ENCODE results near the gene ROR2.

Gene ROR2

GRCh38 chr9:91899219-91899563 is 50.8 kb downstream of the ROR2 start:
- no peak for DNase-seq

DNA sequence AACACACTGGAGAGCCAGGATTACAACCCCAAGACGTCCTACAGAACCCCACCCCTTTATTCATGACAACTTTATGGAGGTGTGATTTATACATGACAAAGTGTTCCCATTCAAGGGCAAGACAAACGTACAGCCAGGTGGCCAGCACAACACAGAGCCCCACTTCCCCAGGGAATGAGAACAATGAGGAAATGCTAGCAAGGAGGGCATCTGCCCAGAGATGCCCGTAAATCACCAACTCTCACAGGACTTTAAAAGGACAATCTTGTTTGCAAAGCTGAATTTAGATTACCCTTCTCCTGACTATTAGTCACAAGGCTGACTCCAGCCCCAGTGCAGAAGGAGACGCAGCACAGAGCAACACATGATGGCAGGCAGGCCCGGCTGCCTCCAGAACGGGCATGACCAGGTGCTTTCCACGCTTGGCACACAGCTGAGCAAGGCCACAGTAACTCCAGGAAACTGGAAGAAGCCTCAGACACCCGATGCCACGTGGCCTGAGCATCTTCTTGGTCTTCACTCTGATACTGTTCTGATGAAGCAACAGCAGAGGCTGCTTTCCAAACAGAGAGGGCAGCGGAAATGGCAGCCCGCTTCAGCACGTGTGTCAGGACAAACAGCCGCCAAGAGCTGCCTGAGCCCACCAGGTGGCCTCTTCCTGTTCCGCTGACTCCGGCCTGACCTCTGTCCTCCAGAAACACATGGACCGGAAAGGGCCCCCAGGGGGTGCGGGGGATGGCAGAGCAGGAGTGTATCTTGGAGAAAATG is 51.4 kb downstream of the ROR2 start:
- no peak for DNase-seq

DNA sequence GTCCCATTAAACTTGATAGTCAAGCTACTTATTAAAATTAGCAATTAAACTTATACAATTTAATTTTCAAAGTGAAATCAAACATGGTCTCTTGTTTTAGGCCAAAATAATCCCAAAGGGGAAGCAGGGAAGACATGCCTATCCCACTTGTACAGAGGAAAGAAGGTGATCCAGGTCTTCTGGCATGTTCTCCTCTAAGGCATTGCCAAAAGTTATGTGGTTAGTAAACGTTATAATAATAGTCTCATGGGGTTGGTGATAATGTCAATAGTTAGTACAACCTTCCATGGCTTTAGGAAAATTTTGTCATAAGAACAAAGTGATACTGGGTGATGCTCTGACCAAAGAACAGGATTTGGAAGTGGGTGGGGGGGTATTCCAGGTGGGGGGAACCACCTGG is 52.8 kb downstream of the ROR2 start:
- DNase-seq: no peak

DNA sequence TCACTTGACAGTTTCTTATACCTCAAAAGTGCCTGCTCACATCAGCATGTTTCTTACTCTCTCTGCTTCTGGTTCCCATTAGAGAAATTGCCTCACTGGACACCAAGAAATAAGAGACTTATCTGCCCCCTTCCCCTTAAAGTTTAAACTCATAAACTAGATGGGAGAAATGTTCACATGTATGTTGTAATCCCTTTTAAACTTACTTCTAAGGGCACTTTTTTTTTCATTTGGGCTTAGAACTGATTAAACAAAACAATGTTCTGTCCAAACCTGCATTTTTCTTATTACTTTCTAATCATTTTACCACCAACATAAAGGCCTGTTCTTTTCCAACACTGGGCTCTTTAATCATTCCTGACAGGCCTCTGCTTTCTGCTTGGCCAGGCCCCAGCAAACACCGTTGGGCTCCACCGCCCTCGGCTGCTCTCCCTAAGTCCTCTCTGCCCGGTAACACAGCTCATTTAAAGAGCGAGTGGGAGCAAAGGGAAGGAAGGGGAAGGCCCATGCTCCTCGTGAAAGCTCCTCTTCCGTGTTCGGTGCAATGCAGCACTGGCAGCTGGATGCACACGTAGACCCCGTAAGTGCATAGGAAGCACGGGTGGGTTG is 53.4 kb downstream of the ROR2 start:
- no peak for DNase-seq

DNA sequence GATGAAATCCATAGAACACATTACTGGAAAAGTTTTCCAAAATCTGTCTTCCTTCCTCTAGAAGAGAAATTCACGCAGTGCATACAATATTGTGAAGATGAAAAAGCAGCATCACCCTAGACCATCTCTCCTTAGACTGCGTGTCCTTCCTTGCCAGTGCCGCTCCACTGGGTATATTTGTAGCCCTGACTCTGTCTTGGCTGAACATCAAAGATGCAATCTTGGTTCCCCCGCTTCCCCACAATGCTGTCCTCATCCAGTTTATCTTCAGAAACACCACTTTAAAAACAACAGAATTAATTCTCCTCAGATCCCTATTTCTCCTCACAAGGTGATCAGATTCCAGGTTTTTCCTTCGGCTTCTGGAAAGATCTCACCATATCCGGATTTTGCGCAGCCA is 53.9 kb downstream of the ROR2 start:
- no peak for DNase-seq

DNA sequence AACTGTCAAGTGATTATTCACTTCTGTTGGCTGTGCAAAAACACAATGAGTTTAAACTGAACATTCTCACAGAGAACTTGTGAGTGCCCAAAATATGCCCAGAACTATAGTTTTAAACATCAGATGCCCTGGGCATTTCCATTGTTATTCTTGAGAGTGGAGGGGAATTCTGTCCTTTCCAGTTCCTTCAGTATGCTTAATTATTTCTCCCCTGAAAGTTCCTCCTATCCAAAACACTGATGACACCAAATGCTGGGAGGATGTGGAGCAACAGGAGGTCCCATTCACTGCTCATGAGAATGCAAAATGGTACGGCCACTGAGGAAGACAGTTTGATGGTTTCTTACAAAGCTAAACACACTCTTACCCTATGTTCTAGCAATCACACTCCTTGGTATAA is 55.5 kb downstream of the ROR2 start:
- DNase-seq: no peak

DNA sequence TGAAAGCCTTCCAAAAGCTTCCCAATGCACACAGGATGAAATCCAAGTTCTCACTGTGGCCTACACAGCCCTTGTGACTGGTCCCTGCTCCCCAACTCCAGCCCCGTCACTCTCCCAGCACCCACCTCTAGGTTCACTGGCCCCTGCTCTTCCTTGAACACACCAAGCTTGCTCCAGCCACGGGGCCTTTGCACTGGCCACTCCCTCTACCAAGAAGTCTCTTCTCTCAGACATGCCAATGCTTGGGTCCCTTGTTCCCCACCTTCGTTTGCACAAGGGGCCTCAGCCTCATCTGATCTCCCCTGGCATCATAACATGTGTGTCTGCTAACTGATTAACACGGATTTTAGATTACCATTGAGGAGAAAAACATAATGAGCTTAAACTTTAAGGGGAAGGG is 56.0 kb downstream of the ROR2 start:
- no peak for DNase-seq

DNA sequence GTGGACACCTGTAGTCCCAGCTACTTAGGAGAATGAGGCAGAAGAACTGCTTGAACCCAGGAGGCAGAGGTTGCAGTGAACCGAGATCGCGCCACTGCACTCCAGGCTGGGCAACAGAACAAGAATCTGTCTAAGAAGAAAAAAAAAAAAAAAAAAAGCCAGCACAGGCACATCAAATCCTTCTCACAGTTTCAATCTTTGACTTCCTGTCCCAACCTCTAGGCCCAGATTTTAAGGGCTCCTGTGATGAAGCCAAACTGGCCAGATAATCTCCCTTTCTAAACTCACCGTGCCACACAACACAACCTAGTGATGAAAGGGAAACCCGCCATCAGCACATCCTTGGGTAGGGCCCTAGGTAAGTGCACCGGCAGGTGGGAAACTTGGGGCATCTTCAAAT is 58.1 kb downstream of the ROR2 start:
- no peak for DNase-seq

DNA sequence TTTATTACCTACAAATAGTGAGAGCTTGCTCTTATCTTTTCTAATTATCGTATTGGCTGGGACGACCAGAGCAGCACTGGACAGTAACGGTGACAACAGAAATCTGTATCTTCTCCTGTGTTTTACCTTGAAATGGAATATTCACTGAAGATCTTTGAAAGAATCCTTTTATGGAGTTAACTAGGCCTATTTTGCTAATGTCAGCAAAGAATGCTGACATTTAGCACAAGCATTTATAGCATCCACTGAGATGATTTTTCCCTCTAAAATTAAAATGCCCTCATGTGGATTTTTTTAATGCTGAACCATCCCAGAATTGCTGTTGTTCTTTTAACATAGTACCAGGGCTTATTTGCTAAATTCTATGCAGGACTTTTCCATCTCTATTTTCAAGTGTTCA is 59.4 kb downstream of the ROR2 start:
- no peak for DNase-seq

DNA sequence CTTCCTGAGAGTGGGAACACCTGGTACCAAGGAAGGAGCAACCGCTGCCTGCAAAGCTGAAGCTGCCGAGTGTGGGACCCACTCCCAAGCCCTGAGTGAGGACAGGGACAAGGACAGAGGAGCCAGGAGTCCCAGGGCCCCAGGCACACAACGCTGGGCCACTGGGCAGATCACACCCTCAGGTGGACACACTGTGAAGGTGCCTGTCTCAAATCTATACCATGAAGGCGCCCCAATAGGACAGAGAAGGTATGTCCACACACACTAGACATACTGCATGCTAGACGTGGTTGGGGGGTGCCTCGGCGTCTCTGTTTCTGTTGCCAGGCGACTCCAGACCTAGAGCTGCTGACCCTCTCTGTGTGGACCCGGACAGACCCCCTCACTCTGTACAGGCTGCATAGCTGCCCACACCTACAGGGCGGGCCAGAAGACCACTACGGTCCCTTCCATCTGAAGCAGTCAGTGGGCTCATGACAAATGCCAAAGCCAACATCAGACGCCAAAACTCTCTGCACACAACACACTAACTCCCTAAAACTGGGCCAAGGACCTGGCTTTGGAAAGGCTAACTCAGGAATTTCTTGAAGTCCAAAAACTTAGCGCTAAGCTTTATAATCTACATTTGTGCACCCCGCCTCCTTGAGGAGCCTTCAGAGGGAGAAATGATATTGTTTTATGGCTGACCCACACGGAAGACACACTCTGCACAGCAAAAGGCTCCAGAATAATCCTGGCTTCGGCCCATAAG is 60.7 kb downstream of the ROR2 start:
- no peak for DNase-seq

GRCh38 chr9:91886414-91887076 is 63.5 kb downstream of the ROR2 start:
- no peak for DNase-seq

DNA sequence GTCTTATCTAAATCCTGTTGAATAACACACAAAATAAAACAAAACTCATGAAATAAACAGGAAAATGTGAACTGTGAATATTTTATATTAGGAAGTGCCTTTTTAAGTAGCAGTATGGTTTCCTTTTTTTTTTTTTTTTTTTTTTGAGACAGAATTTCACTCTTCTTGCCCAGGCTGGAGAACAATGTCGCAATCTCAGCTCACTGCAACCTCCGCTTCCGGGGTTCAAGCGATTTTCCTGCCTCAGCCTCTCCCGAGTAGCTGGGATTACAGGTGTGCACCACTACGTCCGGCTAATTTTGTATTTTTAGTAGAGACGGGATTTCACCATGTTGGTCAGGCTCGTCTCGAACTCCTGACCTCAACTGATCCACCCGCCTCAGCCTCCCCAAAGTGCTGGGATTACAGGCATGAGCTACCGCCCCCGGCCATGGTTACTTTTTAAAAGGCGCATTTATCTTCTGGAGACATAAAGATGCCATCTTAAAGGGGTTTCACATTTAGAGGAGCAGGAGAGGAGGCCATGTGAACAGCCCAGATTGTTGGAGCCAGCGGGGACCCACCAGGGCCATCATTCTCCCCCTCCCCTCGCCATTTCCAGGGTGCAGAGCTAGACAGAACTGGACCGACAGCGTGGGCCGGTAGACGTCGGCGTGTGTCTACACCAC is 64.1 kb downstream of the ROR2 start:
- no peak for DNase-seq

- DNase-seq: no peak
Observed at GRCh38 chr9:91884696-91885687, 65.0 kb downstream of the ROR2 start.

- no peak for DNase-seq
Observed at GRCh38 chr9:91884153-91884552, 65.9 kb downstream of the ROR2 start.

DNA sequence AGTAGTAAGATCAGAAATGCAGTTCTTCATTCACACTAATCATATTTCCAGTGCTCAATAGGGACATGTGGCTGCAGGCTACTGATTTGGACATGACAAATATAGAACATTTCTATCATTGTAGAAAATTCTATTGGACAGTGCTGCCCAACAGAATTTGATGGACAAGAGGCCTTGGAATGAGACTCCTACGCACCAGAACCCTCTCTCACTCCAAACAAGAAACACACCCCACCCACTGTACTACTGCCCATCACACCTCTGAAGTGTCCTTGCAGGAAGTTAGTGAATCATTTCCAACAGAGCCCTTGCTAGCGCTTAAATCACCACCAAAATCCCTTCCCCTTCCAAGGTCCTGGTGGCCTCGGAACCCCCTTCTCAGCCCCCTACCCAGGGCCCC is 66.5 kb downstream of the ROR2 start:
- DNase-seq: no peak

- DNase-seq: no peak
Observed at GRCh38 chr9:91882627-91883026, 67.4 kb downstream of the ROR2 start.

GRCh38 chr9:91880378-91880972 is 69.6 kb downstream of the ROR2 start:
- no peak for DNase-seq

GRCh38 chr9:91879231-91879630 is 70.8 kb downstream of the ROR2 start:
- DNase-seq: no peak

DNA sequence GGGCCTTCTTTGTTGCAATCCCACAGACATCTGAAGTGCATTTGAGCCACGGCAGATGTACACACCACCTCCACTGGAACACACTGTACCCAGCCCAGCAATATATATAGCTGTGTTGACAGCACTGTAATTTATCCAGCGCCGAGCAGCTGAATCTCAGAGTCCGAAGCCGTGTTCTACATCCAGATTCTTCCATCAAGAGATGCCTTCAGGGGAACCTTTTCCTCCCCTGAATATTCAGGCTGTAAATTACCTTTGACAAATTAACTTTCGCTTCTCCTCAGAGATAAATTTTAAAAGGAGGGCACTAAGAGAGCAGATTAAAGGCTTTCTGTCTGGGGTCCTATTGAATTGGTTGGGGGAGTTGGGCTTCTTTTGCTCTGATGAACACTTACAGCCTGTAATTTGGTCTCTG is 76.4 kb downstream of the ROR2 start:
- no peak for DNase-seq

DNA sequence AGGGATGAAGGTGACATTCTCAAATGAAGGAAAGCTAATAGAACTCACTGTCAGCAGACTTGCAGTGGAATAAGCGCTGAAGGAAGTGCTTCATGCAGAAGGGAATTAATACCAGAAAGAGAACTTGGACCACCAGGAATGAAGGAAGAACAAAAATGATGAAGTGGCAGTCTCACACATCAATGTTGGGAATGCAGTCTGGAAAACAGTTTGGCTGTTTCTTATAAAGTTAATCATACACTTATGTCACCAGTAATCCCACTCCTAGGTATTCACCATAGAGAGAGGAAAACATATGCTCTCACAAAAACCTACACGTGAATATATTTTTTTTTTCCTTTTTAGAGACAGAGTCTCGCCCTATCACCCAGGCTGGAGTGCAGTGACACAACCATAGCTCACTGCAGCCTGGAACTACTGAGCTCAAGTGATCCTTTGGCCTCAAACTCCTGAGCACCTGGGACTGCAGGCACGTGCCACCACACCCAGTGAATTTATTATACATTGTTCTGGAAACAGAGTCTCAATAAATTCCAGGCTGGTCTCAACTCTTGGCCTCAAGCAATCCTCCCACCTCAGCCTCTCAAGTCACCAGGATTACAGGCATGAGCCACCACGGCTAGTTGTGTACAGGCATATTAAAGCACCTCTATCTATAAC is 81.2 kb downstream of the ROR2 start:
- no peak for DNase-seq

DNA sequence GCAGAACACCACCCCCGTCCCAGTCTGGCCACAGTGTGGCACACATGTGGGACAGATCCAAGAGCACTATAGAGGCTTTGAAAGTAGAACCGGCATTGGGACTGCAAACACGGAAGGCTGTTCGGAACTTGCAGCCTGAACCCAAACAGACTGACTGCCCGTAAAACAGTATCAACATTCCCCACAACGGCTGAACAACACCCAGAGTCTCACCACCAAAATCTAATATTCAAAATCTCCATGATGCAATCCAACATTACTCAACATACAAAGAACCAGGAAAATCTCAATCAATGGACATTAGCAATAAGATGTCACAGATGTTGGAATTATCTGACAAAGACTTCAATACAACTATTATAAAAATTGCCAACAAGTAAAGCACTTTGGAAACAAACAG is 82.3 kb downstream of the ROR2 start:
- no peak for DNase-seq
